Measurements from ENCODE around the gene RARRES2. TPM values are rescaled to one million over a fixed set of nuclear protein-coding genes. Genes with fewer than 3 reads are reported as not detected.

The RARRES2 gene
- total RNA-seq, 4 donors from 2014 or later, result 21.5 to 99.9 (median 27.1) TPM

GRCh38 chr7:150340875-150341262 is 560 bp downstream of the RARRES2 start:
- peaks cover 0 to 5% (median 0%) of the 10 kb centered on the region in 3 donors for H3K36me3 ChIP-seq
- DNase-seq, result peak in 1 of 3 donors; percentile 40
- peaks cover 0 to 16% (median 8%) of the 10 kb centered on the region in 4 donors for H3K4me1 ChIP-seq
- TF ChIP-seq, protein P1, sequence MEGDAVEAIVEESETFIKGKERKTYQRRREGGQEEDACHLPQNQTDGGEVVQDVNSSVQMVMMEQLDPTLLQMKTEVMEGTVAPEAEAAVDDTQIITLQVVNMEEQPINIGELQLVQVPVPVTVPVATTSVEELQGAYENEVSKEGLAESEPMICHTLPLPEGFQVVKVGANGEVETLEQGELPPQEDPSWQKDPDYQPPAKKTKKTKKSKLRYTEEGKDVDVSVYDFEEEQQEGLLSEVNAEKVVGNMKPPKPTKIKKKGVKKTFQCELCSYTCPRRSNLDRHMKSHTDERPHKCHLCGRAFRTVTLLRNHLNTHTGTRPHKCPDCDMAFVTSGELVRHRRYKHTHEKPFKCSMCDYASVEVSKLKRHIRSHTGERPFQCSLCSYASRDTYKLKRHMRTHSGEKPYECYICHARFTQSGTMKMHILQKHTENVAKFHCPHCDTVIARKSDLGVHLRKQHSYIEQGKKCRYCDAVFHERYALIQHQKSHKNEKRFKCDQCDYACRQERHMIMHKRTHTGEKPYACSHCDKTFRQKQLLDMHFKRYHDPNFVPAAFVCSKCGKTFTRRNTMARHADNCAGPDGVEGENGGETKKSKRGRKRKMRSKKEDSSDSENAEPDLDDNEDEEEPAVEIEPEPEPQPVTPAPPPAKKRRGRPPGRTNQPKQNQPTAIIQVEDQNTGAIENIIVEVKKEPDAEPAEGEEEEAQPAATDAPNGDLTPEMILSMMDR (IDR thresholded peaks at IDR 0.05), result no peak
- TF ChIP-seq POLR2A (IDR thresholded peaks at IDR 0.05), result no peak
- H3K9me3 ChIP-seq, result no peaks in the 10 kb centered on the region
- H3K4me3 ChIP-seq, result peak overlapping the region; percentile 36 to 58 (median 46)
- peak overlapping the region; percentile 59 to 83 (median 66) for H3K27ac ChIP-seq
- no peaks in the 10 kb centered on the region for H3K27me3 ChIP-seq

- H3K27me3 ChIP-seq, result no peaks in the 10 kb centered on the region
- H3K9me3 ChIP-seq, result no peaks in the 10 kb centered on the region
- peaks cover 0 to 5% (median 0%) of the 10 kb centered on the region in 3 donors for H3K36me3 ChIP-seq
- H3K27ac ChIP-seq, result peak overlapping the region; percentile 59 to 83 (median 66)
- no peak for TF ChIP-seq POLR2A (IDR thresholded peaks at IDR 0.05)
- TF ChIP-seq, protein P1 (IDR thresholded peaks at IDR 0.05), result no peak
- peak overlapping the region; percentile 36 to 58 (median 46) for H3K4me3 ChIP-seq
- H3K4me1 ChIP-seq, result peaks cover 0 to 22% (median 8%) of the 10 kb centered on the region in 4 donors
- DNase-seq, result peak in 1 of 3 donors; percentile 47
These were observed 1.2 kb downstream of the RARRES2 start for GRCh38 chr7:150340024-150340749.

- H3K36me3 ChIP-seq, result peaks cover 0 to 5% (median 0%) of the 10 kb centered on the region in 3 donors
- TF ChIP-seq POLR2A (IDR thresholded peaks at IDR 0.05), result no peak
- TF ChIP-seq, protein P1 (IDR thresholded peaks at IDR 0.05), result no peak
- H3K27me3 ChIP-seq, result no peaks in the 10 kb centered on the region
- H3K9me3 ChIP-seq, result no peaks in the 10 kb centered on the region
- DNase-seq, result no peak
- H3K4me1 ChIP-seq, result peaks cover 0 to 22% (median 8%) of the 10 kb centered on the region in 4 donors
- H3K4me3 ChIP-seq, result peak overlapping the region in 2 of 4 donors; percentile 49 to 58
- H3K27ac ChIP-seq, result peak overlapping the region in 2 of 4 donors; percentile 64 to 69
These were observed 2.0 kb downstream of the RARRES2 start for GRCh38 chr7:150339409-150339809.

- TF ChIP-seq POLR2A (IDR thresholded peaks at IDR 0.05), result no peak
- TF ChIP-seq, protein P1 (IDR thresholded peaks at IDR 0.05), result no peak
- Histone ChIP-seq H3K9me3 (no peaks in the 10 kb centered on the region), H3K27ac (peak overlapping the region in 1 of 4 donors; percentile 69), H3K27me3 (no peaks in the 10 kb centered on the region), H3K4me3 (no peak overlapping the region), H3K36me3 (peaks cover 0 to 5% (median 0%) of the 10 kb centered on the region in 3 donors), H3K4me1 (peaks cover 0 to 22% (median 8%) of the 10 kb centered on the region in 4 donors)
- DNase-seq, result no peak
These were observed 3.1 kb downstream of the RARRES2 start for GRCh38 chr7:150338166-150338829.

DNA sequence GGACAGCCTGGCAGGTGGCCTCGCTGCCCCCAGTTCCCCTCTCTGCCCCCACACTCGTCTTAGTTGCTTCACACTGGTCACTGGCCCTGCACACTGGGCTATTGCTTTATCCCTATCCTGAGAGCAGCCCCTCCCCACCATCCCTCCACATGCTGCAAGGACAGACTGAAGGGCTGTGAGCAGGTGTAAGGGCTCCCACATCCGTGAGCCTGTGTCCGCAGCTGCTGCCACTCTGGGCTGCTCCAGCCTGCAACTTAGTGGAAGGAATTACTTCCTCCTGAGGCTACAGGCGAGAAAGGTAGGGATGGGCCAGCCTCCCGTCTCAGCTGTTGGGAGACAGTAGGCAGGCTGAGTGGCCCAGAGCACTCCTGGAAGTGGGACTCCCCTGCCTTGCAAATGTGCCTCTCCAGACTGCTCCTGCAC is 3.8 kb downstream of the RARRES2 start:
- no peak for DNase-seq
- no peaks in the 10 kb centered on the region for H3K9me3 ChIP-seq
- no peak overlapping the region for H3K4me3 ChIP-seq
- no peak overlapping the region for H3K27ac ChIP-seq
- peaks cover 0 to 8% (median 0%) of the 10 kb centered on the region in 3 donors for H3K36me3 ChIP-seq
- TF ChIP-seq POLR2A (IDR thresholded peaks at IDR 0.05), result no peak
- TF ChIP-seq, protein P1 (IDR thresholded peaks at IDR 0.05), result no peak
- H3K27me3 ChIP-seq, result no peaks in the 10 kb centered on the region
- H3K4me1 ChIP-seq, result peaks cover 0 to 22% (median 8%) of the 10 kb centered on the region in 4 donors

Measured in Peyer's patch (tissue), 4 donors.